HepG2 (cell line): ENCODE measurements around the gene SIRT7. TPM values are rescaled to one million over a fixed set of nuclear protein-coding genes. Genes with fewer than 3 reads are reported as not detected.

Experiments
- AHR ChIP-seq: IDR thresholded peaks from 2 replicates; pipeline ENCODE4 v1.6.1; 2018; ENCODE audit warnings: missing genetic modification reagents, missing compliant biosample characterization
- AKAP8 ChIP-seq: sonication (generic); formaldehyde crosslinking; IDR thresholded peaks from 2 replicates; pipeline ENCODE4 v1.5.1; 2020; ENCODE audit warnings: mild to moderate bottlenecking, missing genetic modification reagents
- BRD4 ChIP-seq: sonication (generic); formaldehyde crosslinking; IDR thresholded peaks from 2 replicates; pipeline ENCODE4 v1.4.0; 2020; ENCODE audit warnings: missing genetic modification reagents
- CBFB ChIP-seq: sonication (generic); formaldehyde crosslinking; IDR thresholded peaks from 2 replicates; pipeline ENCODE4 v1.4.0; 2020; ENCODE audit warnings: missing genetic modification reagents
- CCDC6 ChIP-seq: sonication (generic); formaldehyde crosslinking; IDR thresholded peaks from 2 replicates; pipeline ENCODE4 v1.8.1; 2022; ENCODE audit warnings: mild to moderate bottlenecking, missing genetic modification reagents, moderate library complexity
- CENPBD1 ChIP-seq: sonication (generic); formaldehyde crosslinking; IDR thresholded peaks from 2 replicates; pipeline ENCODE4 v1.8.0; 2022; ENCODE audit warnings: missing genetic modification reagents, low read depth, mild to moderate bottlenecking, borderline replicate concordance
- FOXM1 ChIP-seq: sonication (generic); formaldehyde crosslinking; IDR thresholded peaks from 2 replicates; pipeline ENCODE4 v1.5.0; 2020; ENCODE audit warnings: missing genetic modification reagents
- HHEX ChIP-seq: IDR thresholded peaks from 2 replicates; pipeline ENCODE4 v1.6.1; 2016; ENCODE audit warnings: control low read depth
- KDM2A ChIP-seq: sonication (generic); formaldehyde crosslinking; IDR thresholded peaks from 2 replicates; pipeline ENCODE4 v1.4.0; 2020; ENCODE audit warnings: low read depth, missing genetic modification reagents, borderline replicate concordance
- LRRFIP1 ChIP-seq: sonication (generic); formaldehyde crosslinking; conservative IDR thresholded peaks from 2 replicates; pipeline ENCODE4 v1.4.0; 2020; ENCODE audit warnings: missing genetic modification reagents
- MIXL1 ChIP-seq: IDR thresholded peaks from 2 replicates; pipeline ENCODE4 v1.6.1; 2016
- MTF1 ChIP-seq: sonication (generic); formaldehyde crosslinking; IDR thresholded peaks from 2 replicates; pipeline ENCODE4 v1.5.0; 2020; ENCODE audit warnings: missing genetic modification reagents
- MZF1 ChIP-seq: sonication (generic); formaldehyde crosslinking; IDR thresholded peaks from 2 replicates; pipeline ENCODE4 v1.8.1; 2023; ENCODE audit warnings: mild to moderate bottlenecking, missing genetic modification reagents, borderline replicate concordance
- RNF2 ChIP-seq: fragments of 450-650 bp; conservative IDR thresholded peaks from 2 replicates; pipeline ENCODE4 v1.6.1; 2016; ENCODE audit warnings: low read depth
- SOX5 ChIP-seq: IDR thresholded peaks from 2 replicates; pipeline ENCODE4 v1.6.1; 2016; ENCODE audit warnings: borderline replicate concordance
- ZKSCAN8 ChIP-seq: IDR thresholded peaks from 2 replicates; pipeline ENCODE4 v1.6.1; 2016; ENCODE audit warnings: borderline replicate concordance, missing genetic modification reagents, missing compliant biosample characterization
- ZMYM3 ChIP-seq: sonication (generic); formaldehyde crosslinking; IDR thresholded peaks from 2 replicates; pipeline ENCODE4 v1.5.1; 2020; ENCODE audit warnings: mild to moderate bottlenecking, missing genetic modification reagents
- ZNF614 ChIP-seq: IDR thresholded peaks from 2 replicates; pipeline ENCODE4 v1.6.1; 2018; ENCODE audit warnings: missing biosample characterization, missing genetic modification reagents, inconsistent platforms, borderline replicate concordance
- ZNF629 ChIP-seq: sonication (generic); formaldehyde crosslinking; conservative IDR thresholded peaks from 2 replicates; pipeline ENCODE4 v1.5.0; 2020; ENCODE audit warnings: missing genetic modification reagents
- ZNF644 ChIP-seq: IDR thresholded peaks from 2 replicates; pipeline ENCODE4 v1.6.1; 2016; ENCODE audit warnings: low read depth
- ZNF713 ChIP-seq: sonication (generic); formaldehyde crosslinking; IDR thresholded peaks from 2 replicates; pipeline ENCODE4 v1.4.0; 2020; ENCODE audit warnings: mild to moderate bottlenecking, missing genetic modification reagents
- ZNF761 ChIP-seq: sonication (generic); formaldehyde crosslinking; conservative IDR thresholded peaks from 2 replicates; pipeline ENCODE4 v1.4.0; 2020; ENCODE audit warnings: mild to moderate bottlenecking, missing genetic modification reagents
- ZSCAN31 ChIP-seq: sonication (generic); formaldehyde crosslinking; IDR thresholded peaks from 2 replicates; pipeline ENCODE4 v1.5.0; 2020; ENCODE audit warnings: low read depth, mild to moderate bottlenecking, missing genetic modification reagents
- polyA plus RNA-seq, 8 experiments: library from polyadenylated mRNA; depleted of rRNA in 3 of 8; stranded (reverse) in 7 of 8; unstranded in 1 of 8; fragments of >200 nt; fragmentation: Illumina TruSeq in 4 of 8; extraction: Trizol in 4 of 8; gene quantifications; 2 replicates each; pipeline versions ENCODE4 v1.2.1 to v1.2.3, GENCODE V29; 2011 to 2016; ENCODE audit warnings: low read depth in 4 of 8, missing spikeins in 1 of 8, mixed read lengths in 1 of 8; ENCODE audit not compliant: insufficient read depth in 1 of 8
- total RNA-seq, 5 experiments: library from RNA; depleted of rRNA; stranded (reverse); fragments of >200 nt; fragmentation: Illumina TruSeq; extraction: Trizol; gene quantifications; 2 replicates each; pipeline ENCODE4 v1.2.3, GENCODE V29; 2016; ENCODE audit warnings: low read depth in 1 of 5
- TF ChIP-seq, protein P1 (sequence below): sonication (generic); formaldehyde crosslinking; IDR thresholded peaks from 2 replicates; pipeline ENCODE4 v1.4.0; 2020; ENCODE audit warnings: missing genetic modification reagents, borderline replicate concordance

Gene SIRT7
- total and polyA plus RNA-seq, 2 of the 13 experiments (the other 11 are each of a cell fraction or from before 2014, with no cell fraction given), result 8.3 to 24.8 TPM

DNA sequence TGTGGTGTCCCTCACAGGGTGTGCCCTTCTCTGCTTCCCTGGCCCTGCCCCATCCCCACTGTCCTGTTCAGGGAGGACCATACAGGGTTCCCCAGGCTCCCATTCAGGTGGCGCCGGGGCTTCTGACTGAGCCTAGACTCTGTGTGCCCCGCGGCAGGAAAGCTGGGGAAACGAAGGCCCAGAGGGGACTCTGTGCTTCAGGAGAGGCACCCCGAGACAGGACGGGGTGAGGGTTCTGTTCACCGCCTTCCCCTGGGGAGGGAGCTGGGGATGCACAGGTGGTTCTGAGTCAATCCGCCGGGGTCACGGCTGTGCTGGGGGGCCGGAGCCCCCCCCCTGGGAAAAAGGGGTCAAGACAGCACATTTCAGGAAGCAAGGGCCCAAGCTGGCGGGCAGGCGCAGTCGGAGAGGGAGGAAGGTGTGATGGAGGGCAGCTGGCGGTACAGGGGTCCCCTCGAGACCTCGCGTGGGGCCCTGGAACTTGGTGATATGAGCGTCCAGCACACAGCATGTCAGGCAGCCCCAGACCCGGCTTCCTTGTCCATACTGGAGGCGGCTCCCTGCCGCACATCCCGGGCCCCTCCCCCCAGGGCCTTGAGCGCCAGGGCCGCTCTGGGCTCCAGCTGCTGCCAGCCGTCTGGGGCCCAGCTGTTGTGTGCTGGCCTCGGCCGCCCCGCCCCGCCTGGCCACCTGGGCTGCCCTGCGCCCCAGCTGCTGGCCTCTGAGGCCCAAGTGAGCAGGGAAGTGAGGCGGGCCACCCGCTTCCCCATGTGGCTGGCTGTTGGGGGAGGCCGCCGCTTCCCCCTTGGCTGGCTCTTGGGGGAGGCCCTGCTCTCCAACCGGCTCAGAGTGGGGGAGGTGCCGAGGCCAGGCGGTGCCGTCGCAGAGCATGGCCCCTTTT is 48.6 kb upstream of the SIRT7 start (continued):
- TF ChIP-seq ZSCAN31 (CRISPR knock-in tag) (peak; percentile 56; the same call in 1 of the 2 replicates), KDM2A (CRISPR knock-in tag) (peak; percentile 93), AHR (peak; percentile 92), MIXL1 (CRISPR knock-in tag) (0 out of 2 replicates have a peak, but pooled peaks have one; percentile 34), FOXM1 (CRISPR knock-in tag) (peak; percentile 20; the same call in 1 of the 2 replicates), CCDC6 (CRISPR knock-in tag) (peak; percentile 44; the same call in 1 of the 2 replicates), ZMYM3 (CRISPR knock-in tag) (peak; percentile 73), ZNF614 (CRISPR knock-in tag) (peak; percentile 93; the same call in 1 of the 2 replicates), ZNF761 (CRISPR knock-in tag) (0 out of 2 replicates have a peak, but pooled peaks have one; percentile 69), AKAP8 (CRISPR knock-in tag) (peak; percentile 100), HHEX (CRISPR knock-in tag) (no peak; the same call in 1 of the 2 replicates), SOX5 (peak; percentile 66; the same call in 1 of the 2 replicates), ZKSCAN8 (CRISPR knock-in tag) (peak; percentile 94), ZNF629 (CRISPR knock-in tag) (peak; percentile 47), LRRFIP1 (CRISPR knock-in tag) (0 out of 2 replicates have a peak, but pooled peaks have one; percentile 48), MTF1 (CRISPR knock-in tag) (0 out of 2 replicates have a peak, but pooled peaks have one; percentile 44), ZNF644 (CRISPR knock-in tag) (peak; percentile 45; the same call in 1 of the 2 replicates), CENPBD1 (CRISPR knock-in tag) (no peak), CBFB (CRISPR knock-in tag) (peak; percentile 94), BRD4 (peak; percentile 95), MZF1 (CRISPR knock-in tag) (peak; percentile 77), ZNF713 (CRISPR knock-in tag) (0 out of 2 replicates have a peak, but pooled peaks have one; percentile 89), RNF2 (0 out of 2 replicates have a peak, but pooled peaks have one; percentile 21)
- TF ChIP-seq, protein P1, sequence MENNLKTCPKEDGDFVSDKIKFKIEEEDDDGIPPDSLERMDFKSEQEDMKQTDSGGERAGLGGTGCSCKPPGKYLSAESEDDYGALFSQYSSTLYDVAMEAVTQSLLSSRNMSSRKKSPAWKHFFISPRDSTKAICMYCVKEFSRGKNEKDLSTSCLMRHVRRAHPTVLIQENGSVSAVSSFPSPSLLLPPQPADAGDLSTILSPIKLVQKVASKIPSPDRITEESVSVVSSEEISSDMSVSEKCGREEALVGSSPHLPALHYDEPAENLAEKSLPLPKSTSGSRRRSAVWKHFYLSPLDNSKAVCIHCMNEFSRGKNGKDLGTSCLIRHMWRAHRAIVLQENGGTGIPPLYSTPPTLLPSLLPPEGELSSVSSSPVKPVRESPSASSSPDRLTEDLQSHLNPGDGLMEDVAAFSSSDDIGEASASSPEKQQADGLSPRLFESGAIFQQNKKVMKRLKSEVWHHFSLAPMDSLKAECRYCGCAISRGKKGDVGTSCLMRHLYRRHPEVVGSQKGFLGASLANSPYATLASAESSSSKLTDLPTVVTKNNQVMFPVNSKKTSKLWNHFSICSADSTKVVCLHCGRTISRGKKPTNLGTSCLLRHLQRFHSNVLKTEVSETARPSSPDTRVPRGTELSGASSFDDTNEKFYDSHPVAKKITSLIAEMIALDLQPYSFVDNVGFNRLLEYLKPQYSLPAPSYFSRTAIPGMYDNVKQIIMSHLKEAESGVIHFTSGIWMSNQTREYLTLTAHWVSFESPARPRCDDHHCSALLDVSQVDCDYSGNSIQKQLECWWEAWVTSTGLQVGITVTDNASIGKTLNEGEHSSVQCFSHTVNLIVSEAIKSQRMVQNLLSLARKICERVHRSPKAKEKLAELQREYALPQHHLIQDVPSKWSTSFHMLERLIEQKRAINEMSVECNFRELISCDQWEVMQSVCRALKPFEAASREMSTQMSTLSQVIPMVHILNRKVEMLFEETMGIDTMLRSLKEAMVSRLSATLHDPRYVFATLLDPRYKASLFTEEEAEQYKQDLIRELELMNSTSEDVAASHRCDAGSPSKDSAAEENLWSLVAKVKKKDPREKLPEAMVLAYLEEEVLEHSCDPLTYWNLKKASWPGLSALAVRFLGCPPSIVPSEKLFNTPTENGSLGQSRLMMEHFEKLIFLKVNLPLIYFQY (CRISPR knock-in tag), result peak; percentile 96
